ENCODE measurements around the gene TCEAL4. TPM values are rescaled to one million over a fixed set of nuclear protein-coding genes. Genes with fewer than 3 reads are reported as not detected.
A peak's percentile ranks its signal among the peaks of the same experiment; 100 is the strongest.

Gene TCEAL4
- polyA plus RNA-seq, 1 experiment = 43.9 TPM

DNA sequence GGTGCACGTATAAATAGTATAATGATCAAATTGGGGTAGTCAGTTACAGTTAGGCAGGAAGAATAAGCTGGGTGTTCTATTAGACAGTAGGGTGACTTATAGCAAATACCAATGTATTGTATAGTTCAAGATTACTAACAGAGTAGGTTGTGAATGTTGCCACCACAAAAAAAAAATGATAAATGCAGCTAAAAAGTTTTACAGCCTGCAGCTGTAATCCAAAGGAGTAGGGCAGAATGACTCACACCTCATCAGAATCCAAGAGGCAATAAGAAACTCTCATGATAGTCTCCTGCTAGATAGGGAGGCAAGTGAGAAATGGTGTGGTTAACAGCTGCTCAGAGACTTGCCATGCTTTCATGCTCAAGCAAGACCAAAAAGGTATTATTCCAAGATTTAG, 19.6 kb upstream of the TCEAL4 start:
- Histone ChIP-seq H3K27ac (ENCODE audit: low read depth, low read length) (no peak overlapping the region), H3K9me3 (ENCODE audit: control insufficient read depth, insufficient read depth, low read length) (no peaks in the 10 kb centered on the region), H3K27me3 (ENCODE audit: control insufficient read depth, insufficient read depth, low read length) (no peaks in the 10 kb centered on the region), H3K4me3 (ENCODE audit: low read depth, low read length) (no peak overlapping the region)
- POLR2A ChIA-PET = interaction anchor here (0.8 kb wide), 1 partner anchor 211 kb away, joined by 9 read pairs; no protein-coding TSS in a partner anchor
- DNase-seq (ENCODE audit: low read depth, low spot score) = peak; percentile 6
- CTCF ChIA-PET = interaction anchor here (1.1 kb wide), 1 partner anchor 64 kb away, joined by 4 read pairs; no protein-coding TSS in a partner anchor
- TF ChIP-seq, protein P1, sequence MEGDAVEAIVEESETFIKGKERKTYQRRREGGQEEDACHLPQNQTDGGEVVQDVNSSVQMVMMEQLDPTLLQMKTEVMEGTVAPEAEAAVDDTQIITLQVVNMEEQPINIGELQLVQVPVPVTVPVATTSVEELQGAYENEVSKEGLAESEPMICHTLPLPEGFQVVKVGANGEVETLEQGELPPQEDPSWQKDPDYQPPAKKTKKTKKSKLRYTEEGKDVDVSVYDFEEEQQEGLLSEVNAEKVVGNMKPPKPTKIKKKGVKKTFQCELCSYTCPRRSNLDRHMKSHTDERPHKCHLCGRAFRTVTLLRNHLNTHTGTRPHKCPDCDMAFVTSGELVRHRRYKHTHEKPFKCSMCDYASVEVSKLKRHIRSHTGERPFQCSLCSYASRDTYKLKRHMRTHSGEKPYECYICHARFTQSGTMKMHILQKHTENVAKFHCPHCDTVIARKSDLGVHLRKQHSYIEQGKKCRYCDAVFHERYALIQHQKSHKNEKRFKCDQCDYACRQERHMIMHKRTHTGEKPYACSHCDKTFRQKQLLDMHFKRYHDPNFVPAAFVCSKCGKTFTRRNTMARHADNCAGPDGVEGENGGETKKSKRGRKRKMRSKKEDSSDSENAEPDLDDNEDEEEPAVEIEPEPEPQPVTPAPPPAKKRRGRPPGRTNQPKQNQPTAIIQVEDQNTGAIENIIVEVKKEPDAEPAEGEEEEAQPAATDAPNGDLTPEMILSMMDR (IDR thresholded peaks at IDR 0.05; ENCODE audit: low read depth, low read length) = no peak

DNA sequence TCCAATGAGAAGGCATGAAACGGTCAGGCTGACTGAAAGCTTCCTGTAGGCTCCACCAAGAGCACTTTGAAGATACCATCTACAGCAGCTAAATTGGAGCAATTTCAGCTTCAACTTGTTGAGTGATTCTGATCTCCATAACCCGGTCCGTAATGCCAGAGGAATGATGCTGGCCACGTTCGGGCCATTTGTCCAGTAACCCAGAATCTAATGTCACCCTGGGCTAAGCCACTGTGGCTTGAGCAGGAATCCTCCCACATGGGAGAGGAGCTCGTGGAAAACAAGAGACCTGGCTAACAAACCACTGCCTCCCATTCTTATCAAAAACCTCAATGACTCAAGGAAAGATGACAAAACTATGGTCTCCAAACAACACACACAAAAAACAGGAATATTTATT, 14.2 kb upstream of the TCEAL4 start:
- DNase-seq (ENCODE audit: low read depth, low spot score) = no peak
- no peak overlapping the region for H3K4me3 ChIP-seq (ENCODE audit: low read depth, low read length)
- POLR2A ChIA-PET = no interaction called here

DNA sequence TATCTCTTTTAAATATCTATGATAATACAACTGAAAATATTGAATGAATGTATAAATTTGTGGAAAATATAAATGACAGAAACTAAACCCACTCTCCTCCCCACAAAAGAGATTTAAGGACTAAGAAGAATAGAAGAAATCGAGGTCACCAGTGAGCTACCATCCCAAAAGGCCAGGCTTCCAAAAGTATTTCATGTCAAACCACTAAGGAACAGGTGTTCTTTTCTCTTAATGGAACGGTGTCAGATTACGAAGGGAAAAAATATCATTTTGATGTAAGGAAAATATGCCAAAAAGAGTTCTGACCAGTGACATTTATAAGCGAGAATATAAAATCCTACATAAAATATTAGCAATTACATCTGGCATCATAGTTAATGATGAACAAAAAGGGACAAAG, 13.6 kb upstream of the TCEAL4 start:
- POLR2A ChIA-PET = no interaction called here

More for the DNA sequence above, 14.2 kb upstream of the TCEAL4 start:
- Histone ChIP-seq H3K27me3 (ENCODE audit: control insufficient read depth, insufficient read depth, low read length) (no peaks in the 10 kb centered on the region), H3K27ac (ENCODE audit: low read depth, low read length) (no peak overlapping the region), H3K9me3 (ENCODE audit: control insufficient read depth, insufficient read depth, low read length) (no peaks in the 10 kb centered on the region)
- TF ChIP-seq, protein P1 (IDR thresholded peaks at IDR 0.05; ENCODE audit: low read depth, low read length) = no peak
- CTCF ChIA-PET = no interaction called here

DNA sequence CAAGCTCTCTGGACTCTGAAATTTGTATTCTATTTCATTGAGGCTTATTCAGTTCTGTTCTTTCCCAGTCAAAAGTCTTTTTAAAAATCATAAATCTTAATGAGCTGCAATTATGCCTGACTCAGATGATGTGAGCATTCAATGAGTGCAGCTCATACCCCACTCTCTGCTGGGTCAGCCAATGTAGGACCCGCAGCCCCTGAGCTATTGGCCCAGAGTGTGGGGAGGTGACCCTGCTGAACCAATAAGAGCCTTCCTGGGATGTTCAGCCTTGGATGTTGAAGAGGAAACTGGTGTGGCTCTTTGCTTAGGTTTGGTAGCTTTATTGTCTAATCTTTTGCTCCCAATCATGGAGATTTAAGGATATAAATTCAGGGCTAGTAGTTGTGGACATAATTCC, 12.1 kb upstream of the TCEAL4 start:
- no peak overlapping the region for H3K27ac ChIP-seq (ENCODE audit: low read depth, low read length)
- CTCF ChIA-PET = no interaction called here
- no peaks in the 10 kb centered on the region for H3K27me3 ChIP-seq (ENCODE audit: control insufficient read depth, insufficient read depth, low read length)
- no peak for DNase-seq (ENCODE audit: low read depth, low spot score)
- TF ChIP-seq, protein P1 (IDR thresholded peaks at IDR 0.05; ENCODE audit: low read depth, low read length) = no peak
- no peak overlapping the region for H3K4me3 ChIP-seq (ENCODE audit: low read depth, low read length)
- H3K9me3 ChIP-seq (ENCODE audit: control insufficient read depth, insufficient read depth, low read length) = no peaks in the 10 kb centered on the region
- POLR2A ChIA-PET = no interaction called here

More for the DNA sequence above, 13.6 kb upstream of the TCEAL4 start:
- Histone ChIP-seq H3K27me3 (ENCODE audit: control insufficient read depth, insufficient read depth, low read length) (no peaks in the 10 kb centered on the region), H3K4me3 (ENCODE audit: low read depth, low read length) (no peak overlapping the region), H3K27ac (ENCODE audit: low read depth, low read length) (no peak overlapping the region), H3K9me3 (ENCODE audit: control insufficient read depth, insufficient read depth, low read length) (no peaks in the 10 kb centered on the region)
- CTCF ChIA-PET = no interaction called here
- no peak for DNase-seq (ENCODE audit: low read depth, low spot score)
- TF ChIP-seq, protein P1 (IDR thresholded peaks at IDR 0.05; ENCODE audit: low read depth, low read length) = no peak

DNA sequence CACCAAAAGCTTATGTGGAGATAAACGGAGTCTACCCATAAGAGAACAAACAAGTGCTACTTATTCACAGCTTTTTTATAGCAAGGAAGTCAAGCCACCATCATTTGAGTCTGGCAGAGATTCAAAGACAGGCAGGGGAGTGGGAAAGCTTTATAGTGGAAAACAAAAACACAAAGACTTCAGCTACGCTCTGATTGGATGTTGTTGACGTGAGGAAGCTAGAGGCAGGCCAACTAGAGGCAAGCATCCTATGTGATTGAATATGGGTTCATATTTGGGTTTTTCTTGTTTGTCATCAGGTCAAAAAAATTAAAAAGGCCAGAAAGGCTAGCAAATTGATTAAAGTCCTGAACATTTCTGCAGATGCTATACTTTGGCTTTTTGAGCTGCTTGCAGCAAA, 719 bp upstream of the TCEAL4 start:
- Histone ChIP-seq H3K27ac (ENCODE audit: low read depth, low read length) (no peak overlapping the region), H3K4me3 (ENCODE audit: low read depth, low read length) (no peak overlapping the region), H3K9me3 (ENCODE audit: control insufficient read depth, insufficient read depth, low read length) (no peaks in the 10 kb centered on the region), H3K27me3 (ENCODE audit: control insufficient read depth, insufficient read depth, low read length) (no peaks in the 10 kb centered on the region)
- CTCF ChIA-PET = no interaction called here
- TF ChIP-seq, protein P1 (IDR thresholded peaks at IDR 0.05; ENCODE audit: low read depth, low read length) = no peak
- no peak for DNase-seq (ENCODE audit: low read depth, low spot score)
- POLR2A ChIA-PET = no interaction called here

Data from AG04450 (cell line).